ENCODE results near the gene MED12.

The MED12 gene

DNA sequence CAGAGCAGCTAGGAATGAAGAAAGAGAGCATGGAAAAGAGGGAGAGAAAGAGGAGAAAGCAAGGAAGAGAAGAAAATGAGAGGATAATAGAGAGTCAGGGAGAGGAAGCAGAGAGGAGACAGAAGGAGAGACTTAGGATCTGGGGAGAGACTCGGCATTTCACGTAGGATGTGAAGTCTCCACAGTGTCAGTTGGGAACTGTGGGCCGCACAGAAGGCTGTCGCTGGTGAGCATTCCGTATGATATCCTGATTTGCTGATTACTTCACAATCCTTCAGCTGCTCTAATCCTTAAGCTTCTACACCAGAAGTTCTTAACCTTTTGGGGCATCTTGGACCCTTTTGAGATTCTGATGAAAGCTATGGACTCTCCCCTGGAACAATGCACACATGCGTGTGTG is 40.2 kb downstream of the MED12 start:
- DNase-seq (ENCODE audit: low spot score) (no peak), ATAC-seq (ENCODE audit: low read depth) (no peak)
- Histone ChIP-seq H3K4me1 (ENCODE audit: insufficient read depth, poor library complexity, severe bottlenecking) (no peaks in the 10 kb centered on the region), H3K4me3 (ENCODE audit: severe bottlenecking) (no peak overlapping the region), H3K36me3 (ENCODE audit: low read depth) (no peaks in the 10 kb centered on the region), H3K27ac (ENCODE audit: poor library complexity, severe bottlenecking) (no peak overlapping the region), H3K9me3 (ENCODE audit: severe bottlenecking) (no peaks in the 10 kb centered on the region), H3K27me3 (ENCODE audit: insufficient read depth, poor library complexity, severe bottlenecking) (no peaks in the 10 kb centered on the region)
- TF ChIP-seq, protein P1, sequence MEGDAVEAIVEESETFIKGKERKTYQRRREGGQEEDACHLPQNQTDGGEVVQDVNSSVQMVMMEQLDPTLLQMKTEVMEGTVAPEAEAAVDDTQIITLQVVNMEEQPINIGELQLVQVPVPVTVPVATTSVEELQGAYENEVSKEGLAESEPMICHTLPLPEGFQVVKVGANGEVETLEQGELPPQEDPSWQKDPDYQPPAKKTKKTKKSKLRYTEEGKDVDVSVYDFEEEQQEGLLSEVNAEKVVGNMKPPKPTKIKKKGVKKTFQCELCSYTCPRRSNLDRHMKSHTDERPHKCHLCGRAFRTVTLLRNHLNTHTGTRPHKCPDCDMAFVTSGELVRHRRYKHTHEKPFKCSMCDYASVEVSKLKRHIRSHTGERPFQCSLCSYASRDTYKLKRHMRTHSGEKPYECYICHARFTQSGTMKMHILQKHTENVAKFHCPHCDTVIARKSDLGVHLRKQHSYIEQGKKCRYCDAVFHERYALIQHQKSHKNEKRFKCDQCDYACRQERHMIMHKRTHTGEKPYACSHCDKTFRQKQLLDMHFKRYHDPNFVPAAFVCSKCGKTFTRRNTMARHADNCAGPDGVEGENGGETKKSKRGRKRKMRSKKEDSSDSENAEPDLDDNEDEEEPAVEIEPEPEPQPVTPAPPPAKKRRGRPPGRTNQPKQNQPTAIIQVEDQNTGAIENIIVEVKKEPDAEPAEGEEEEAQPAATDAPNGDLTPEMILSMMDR (IDR thresholded peaks at IDR 0.05; ENCODE audit: poor library complexity, severe bottlenecking) = no peak

DNA sequence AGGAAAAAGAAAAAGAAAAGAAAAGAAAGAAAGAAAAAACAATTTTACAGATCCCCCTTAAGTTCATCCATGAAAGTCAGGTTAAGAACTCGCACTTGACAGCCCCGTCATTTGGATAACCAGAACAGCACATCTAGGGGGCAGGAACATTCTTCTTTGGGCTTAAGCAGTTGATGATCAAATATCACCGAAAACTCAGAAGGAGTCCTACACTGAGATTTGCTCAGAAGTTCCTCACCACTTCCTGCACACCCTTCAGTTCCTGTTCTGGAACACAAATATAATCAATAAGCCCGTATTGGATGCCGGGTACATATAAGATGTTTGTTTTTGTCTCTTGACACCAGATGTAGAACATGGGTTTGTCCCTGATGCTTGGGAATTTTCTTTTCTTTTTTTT is 40.9 kb downstream of the MED12 start:
- no peak overlapping the region for H3K27ac ChIP-seq (ENCODE audit: poor library complexity, severe bottlenecking)
- no peaks in the 10 kb centered on the region for H3K36me3 ChIP-seq (ENCODE audit: low read depth)
- DNase-seq (ENCODE audit: low spot score) (no peak), ATAC-seq (ENCODE audit: low read depth) (no peak)
- TF ChIP-seq, protein P1 (IDR thresholded peaks at IDR 0.05; ENCODE audit: poor library complexity, severe bottlenecking) = no peak
- H3K9me3 ChIP-seq (ENCODE audit: severe bottlenecking) = no peaks in the 10 kb centered on the region
- H3K4me1 ChIP-seq (ENCODE audit: insufficient read depth, poor library complexity, severe bottlenecking) = no peaks in the 10 kb centered on the region
- no peaks in the 10 kb centered on the region for H3K27me3 ChIP-seq (ENCODE audit: insufficient read depth, poor library complexity, severe bottlenecking)
- no peak overlapping the region for H3K4me3 ChIP-seq (ENCODE audit: severe bottlenecking)

DNA sequence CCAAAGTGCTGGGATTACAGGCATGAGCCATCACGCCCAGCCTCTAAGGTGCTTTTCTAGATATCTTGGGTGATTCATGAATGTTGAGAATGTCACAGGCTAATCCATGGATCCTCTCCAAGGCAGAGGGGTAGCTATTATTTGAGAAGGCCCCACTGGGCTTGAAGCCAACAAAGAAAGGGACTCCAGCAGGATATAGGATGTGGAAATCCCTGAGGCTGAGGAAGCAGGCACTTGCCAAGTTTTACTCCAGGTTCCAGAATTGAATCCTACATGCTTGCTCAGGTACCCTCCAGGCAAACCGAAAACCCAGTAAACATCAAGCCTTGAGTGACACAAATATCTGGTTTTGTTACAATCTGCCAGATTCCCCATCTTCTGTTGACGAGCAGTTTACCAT is 42.1 kb downstream of the MED12 start:
- no peaks in the 10 kb centered on the region for H3K36me3 ChIP-seq (ENCODE audit: low read depth)
- ATAC-seq (ENCODE audit: low read depth) (peak; percentile 35; the same call in 1 of the 3 replicates), DNase-seq (ENCODE audit: low spot score) (no peak)
- no peaks in the 10 kb centered on the region for H3K4me1 ChIP-seq (ENCODE audit: insufficient read depth, poor library complexity, severe bottlenecking)
- no peaks in the 10 kb centered on the region for H3K27me3 ChIP-seq (ENCODE audit: insufficient read depth, poor library complexity, severe bottlenecking)
- H3K27ac ChIP-seq (ENCODE audit: poor library complexity, severe bottlenecking) = no peak overlapping the region
- H3K9me3 ChIP-seq (ENCODE audit: severe bottlenecking) = no peaks in the 10 kb centered on the region
- TF ChIP-seq, protein P1 (IDR thresholded peaks at IDR 0.05; ENCODE audit: poor library complexity, severe bottlenecking) = no peak
- no peak overlapping the region for H3K4me3 ChIP-seq (ENCODE audit: severe bottlenecking)

DNA sequence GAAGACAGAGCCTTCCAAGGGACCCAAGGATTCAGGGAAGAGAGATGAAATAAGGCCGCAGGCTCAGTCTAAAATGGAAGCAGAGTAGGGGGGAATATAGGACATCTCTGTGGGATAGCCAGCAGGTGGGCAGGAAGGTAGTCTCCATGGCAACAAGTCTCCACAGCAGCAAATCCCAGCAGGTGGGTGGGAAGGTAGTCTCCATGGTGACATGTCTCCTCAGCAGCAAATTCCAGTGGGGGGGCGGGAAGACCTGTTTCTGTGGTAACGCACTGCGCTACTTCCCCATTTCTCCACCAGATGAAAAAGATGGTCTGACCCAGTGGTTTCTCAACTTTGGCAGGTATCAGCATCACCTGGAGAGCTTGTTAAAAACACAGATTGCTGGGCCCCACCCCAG is 44.6 kb downstream of the MED12 start:
- no peaks in the 10 kb centered on the region for H3K27me3 ChIP-seq (ENCODE audit: insufficient read depth, poor library complexity, severe bottlenecking)
- TF ChIP-seq, protein P1 (IDR thresholded peaks at IDR 0.05; ENCODE audit: poor library complexity, severe bottlenecking) = no peak
- no peak overlapping the region for H3K27ac ChIP-seq (ENCODE audit: poor library complexity, severe bottlenecking)
- no peak for DNase-seq (ENCODE audit: low spot score)
- H3K9me3 ChIP-seq (ENCODE audit: severe bottlenecking) = no peaks in the 10 kb centered on the region
- no peaks in the 10 kb centered on the region for H3K4me1 ChIP-seq (ENCODE audit: insufficient read depth, poor library complexity, severe bottlenecking)
- no peak for ATAC-seq (ENCODE audit: low read depth)
- no peaks in the 10 kb centered on the region for H3K36me3 ChIP-seq (ENCODE audit: low read depth)
- no peak overlapping the region for H3K4me3 ChIP-seq (ENCODE audit: severe bottlenecking)

DNA sequence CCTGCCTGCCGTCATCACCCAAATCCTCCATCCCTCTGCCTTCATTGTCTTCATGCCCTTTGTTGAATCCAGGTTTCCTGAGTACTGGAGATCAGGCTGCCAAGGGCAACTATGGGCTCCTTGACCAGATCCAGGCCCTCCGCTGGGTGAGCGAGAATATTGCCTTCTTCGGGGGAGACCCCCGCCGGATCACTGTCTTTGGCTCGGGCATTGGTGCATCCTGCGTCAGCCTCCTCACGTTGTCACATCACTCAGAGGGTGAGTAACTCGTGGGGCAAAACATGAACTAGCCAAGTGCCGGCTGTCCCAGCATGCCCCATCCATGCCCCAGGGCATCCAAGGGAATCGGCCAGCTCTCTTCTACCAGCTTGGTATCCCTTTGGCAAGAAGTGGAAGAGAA is 45.7 kb downstream of the MED12 start:
- DNase-seq (ENCODE audit: low spot score) (no peak), ATAC-seq (ENCODE audit: low read depth) (no peak)
- H3K9me3 ChIP-seq (ENCODE audit: severe bottlenecking) = no peaks in the 10 kb centered on the region
- TF ChIP-seq, protein P1 (IDR thresholded peaks at IDR 0.05; ENCODE audit: poor library complexity, severe bottlenecking) = no peak
- no peaks in the 10 kb centered on the region for H3K4me1 ChIP-seq (ENCODE audit: insufficient read depth, poor library complexity, severe bottlenecking)
- no peak overlapping the region for H3K4me3 ChIP-seq (ENCODE audit: severe bottlenecking)
- H3K36me3 ChIP-seq (ENCODE audit: low read depth) = no peaks in the 10 kb centered on the region
- no peak overlapping the region for H3K27ac ChIP-seq (ENCODE audit: poor library complexity, severe bottlenecking)
- H3K27me3 ChIP-seq (ENCODE audit: insufficient read depth, poor library complexity, severe bottlenecking) = no peaks in the 10 kb centered on the region

Data from RWPE2 (cell line).